Measurements from ENCODE around the gene NFIX.

NFIX gene

GRCh38 chr19:13133241-13133870 is 138.1 kb downstream of the NFIX start:
- Histone ChIP-seq H3K27me3 (ENCODE audit: insufficient read depth, low read length) (no peaks in the 10 kb centered on the region), H3K9ac (ENCODE audit: low read depth, low read length) (no peak overlapping the region), H3K27ac (ENCODE audit: low read depth, low read length) (no peak overlapping the region), H3K4me1 (ENCODE audit: insufficient read depth, low read length) (no peaks in the 10 kb centered on the region), H3K36me3 (ENCODE audit: insufficient read depth, low read length) (peaks cover 53% of the 10 kb centered on the region), H3K9me3 (ENCODE audit: insufficient read depth, low read depth, low read length) (no peaks in the 10 kb centered on the region), H3K4me3 (ENCODE audit: low read length) (no peak overlapping the region)
- 92% methylated on average over 12 of the region's 12 CpGs for WGBS

GRCh38 chr19:13134626-13135025 is 139.4 kb downstream of the NFIX start:
- no peaks in the 10 kb centered on the region for H3K27me3 ChIP-seq (ENCODE audit: insufficient read depth, low read length)
- 95% methylated on average over 3 of the region's 3 CpGs for WGBS
- no peaks in the 10 kb centered on the region for H3K4me1 ChIP-seq (ENCODE audit: insufficient read depth, low read length)
- no peaks in the 10 kb centered on the region for H3K9me3 ChIP-seq (ENCODE audit: insufficient read depth, low read depth, low read length)
- H3K27ac ChIP-seq (ENCODE audit: low read depth, low read length) = no peak overlapping the region
- peaks cover 63% of the 10 kb centered on the region for H3K36me3 ChIP-seq (ENCODE audit: insufficient read depth, low read length)
- no peak overlapping the region for H3K9ac ChIP-seq (ENCODE audit: low read depth, low read length)
- no peak overlapping the region for H3K4me3 ChIP-seq (ENCODE audit: low read length)

- peaks cover 63% of the 10 kb centered on the region for H3K36me3 ChIP-seq (ENCODE audit: insufficient read depth, low read length)
- no peaks in the 10 kb centered on the region for H3K4me1 ChIP-seq (ENCODE audit: insufficient read depth, low read length)
- H3K9ac ChIP-seq (ENCODE audit: low read depth, low read length) = no peak overlapping the region
- 97% methylated on average over 60 of the region's 60 CpGs for WGBS
- no peaks in the 10 kb centered on the region for H3K9me3 ChIP-seq (ENCODE audit: insufficient read depth, low read depth, low read length)
- no peak overlapping the region for H3K27ac ChIP-seq (ENCODE audit: low read depth, low read length)
- no peak overlapping the region for H3K4me3 ChIP-seq (ENCODE audit: low read length)
- no peaks in the 10 kb centered on the region for H3K27me3 ChIP-seq (ENCODE audit: insufficient read depth, low read length)
Observed at GRCh38 chr19:13135068-13136062, 140.1 kb downstream of the NFIX start.

- no peak overlapping the region for H3K9ac ChIP-seq (ENCODE audit: low read depth, low read length)
- H3K36me3 ChIP-seq (ENCODE audit: insufficient read depth, low read length) = peaks cover 63% of the 10 kb centered on the region
- 95% methylated on average over 28 of the region's 28 CpGs for WGBS
- H3K27me3 ChIP-seq (ENCODE audit: insufficient read depth, low read length) = no peaks in the 10 kb centered on the region
- no peaks in the 10 kb centered on the region for H3K9me3 ChIP-seq (ENCODE audit: insufficient read depth, low read depth, low read length)
- H3K27ac ChIP-seq (ENCODE audit: low read depth, low read length) = no peak overlapping the region
- no peaks in the 10 kb centered on the region for H3K4me1 ChIP-seq (ENCODE audit: insufficient read depth, low read length)
- no peak overlapping the region for H3K4me3 ChIP-seq (ENCODE audit: low read length)
Observed at GRCh38 chr19:13137290-13137794, 142.1 kb downstream of the NFIX start.

GRCh38 chr19:13138171-13138915 is 143.1 kb downstream of the NFIX start:
- no peaks in the 10 kb centered on the region for H3K4me1 ChIP-seq (ENCODE audit: insufficient read depth, low read length)
- peaks cover 59% of the 10 kb centered on the region for H3K36me3 ChIP-seq (ENCODE audit: insufficient read depth, low read length)
- no peaks in the 10 kb centered on the region for H3K9me3 ChIP-seq (ENCODE audit: insufficient read depth, low read depth, low read length)
- no peak overlapping the region for H3K9ac ChIP-seq (ENCODE audit: low read depth, low read length)
- H3K27ac ChIP-seq (ENCODE audit: low read depth, low read length) = no peak overlapping the region
- 94% methylated on average over 40 of the region's 40 CpGs for WGBS
- no peak overlapping the region for H3K4me3 ChIP-seq (ENCODE audit: low read length)
- no peaks in the 10 kb centered on the region for H3K27me3 ChIP-seq (ENCODE audit: insufficient read depth, low read length)

GRCh38 chr19:13138916-13139198 is 143.6 kb downstream of the NFIX start:
- H3K4me3 ChIP-seq (ENCODE audit: low read length) = no peak overlapping the region
- H3K27ac ChIP-seq (ENCODE audit: low read depth, low read length) = no peak overlapping the region
- no peaks in the 10 kb centered on the region for H3K4me1 ChIP-seq (ENCODE audit: insufficient read depth, low read length)
- no peaks in the 10 kb centered on the region for H3K9me3 ChIP-seq (ENCODE audit: insufficient read depth, low read depth, low read length)
- no peaks in the 10 kb centered on the region for H3K27me3 ChIP-seq (ENCODE audit: insufficient read depth, low read length)
- 88% methylated on average over 10 of the region's 10 CpGs for WGBS
- H3K36me3 ChIP-seq (ENCODE audit: insufficient read depth, low read length) = peaks cover 56% of the 10 kb centered on the region
- H3K9ac ChIP-seq (ENCODE audit: low read depth, low read length) = no peak overlapping the region

- H3K27ac ChIP-seq (ENCODE audit: low read depth, low read length) = no peak overlapping the region
- peaks cover 57% of the 10 kb centered on the region for H3K36me3 ChIP-seq (ENCODE audit: insufficient read depth, low read length)
- no peak overlapping the region for H3K4me3 ChIP-seq (ENCODE audit: low read length)
- no peaks in the 10 kb centered on the region for H3K4me1 ChIP-seq (ENCODE audit: insufficient read depth, low read length)
- no peaks in the 10 kb centered on the region for H3K27me3 ChIP-seq (ENCODE audit: insufficient read depth, low read length)
- 93% methylated on average over 9 of the region's 11 CpGs for WGBS
- H3K9me3 ChIP-seq (ENCODE audit: insufficient read depth, low read depth, low read length) = no peaks in the 10 kb centered on the region
- H3K9ac ChIP-seq (ENCODE audit: low read depth, low read length) = no peak overlapping the region
Observed at GRCh38 chr19:13139633-13140311, 144.5 kb downstream of the NFIX start.

- no peak overlapping the region for H3K27ac ChIP-seq (ENCODE audit: low read depth, low read length)
- H3K4me1 ChIP-seq (ENCODE audit: insufficient read depth, low read length) = no peaks in the 10 kb centered on the region
- peaks cover 15% of the 10 kb centered on the region for H3K36me3 ChIP-seq (ENCODE audit: insufficient read depth, low read length)
- H3K4me3 ChIP-seq (ENCODE audit: low read length) = no peak overlapping the region
- no peak overlapping the region for H3K9ac ChIP-seq (ENCODE audit: low read depth, low read length)
- 95% methylated on average over 13 of the region's 16 CpGs for WGBS
- H3K9me3 ChIP-seq (ENCODE audit: insufficient read depth, low read depth, low read length) = no peaks in the 10 kb centered on the region
- H3K27me3 ChIP-seq (ENCODE audit: insufficient read depth, low read length) = no peaks in the 10 kb centered on the region
Observed at GRCh38 chr19:13146763-13147563, 151.7 kb downstream of the NFIX start.

Data from HUES64 (cell line).